PFSK-1 (cell line): ENCODE measurements around the gene HIVEP2.

ENCODE experiments used
- FOXP2 ChIP-seq: optimal IDR thresholded peaks from 2 replicates; pipeline ENCODE3; 2011; ENCODE audit warnings: borderline replicate concordance, control low read depth, inconsistent platforms; ENCODE audit not compliant: insufficient read depth; ENCODE audit errors: extremely low read length, extremely low read depth
- POLR2AphosphoS5 ChIP-seq: IDR thresholded peaks from 2 replicates; pipeline ENCODE4 v1.6.1; 2012; ENCODE audit warnings: low read depth, mild to moderate bottlenecking, control low read depth, low read length, moderate library complexity
- REST ChIP-seq, 2 experiments: IDR thresholded peaks; 2 replicates each; pipeline versions ENCODE4 v1.6.1 to v1.8.0; 2011 to 2012; ENCODE audit warnings: low read depth in 2 of 2, low read length in 2 of 2, control low read depth in 1 of 2, inconsistent platforms in 1 of 2, mild to moderate bottlenecking in 1 of 2, moderate library complexity in 1 of 2; ENCODE audit not compliant: insufficient read depth in 1 of 2
- SIN3A ChIP-seq: IDR thresholded peaks from 2 replicates; pipeline ENCODE4 v1.6.1; 2012; ENCODE audit warnings: mild to moderate bottlenecking, low read length, moderate library complexity, borderline replicate concordance; ENCODE audit not compliant: insufficient read depth
- TAF1 ChIP-seq: IDR thresholded peaks from 2 replicates; pipeline ENCODE4 v1.6.1; 2012; ENCODE audit warnings: low read length, control low read depth, borderline replicate concordance; ENCODE audit not compliant: insufficient read depth

HIVEP2 gene

GRCh38 chr6:142945446-142946180 lies 637 bp upstream of the HIVEP2 start:
- TF ChIP-seq SIN3A (no peak), TAF1 (no peak), FOXP2 (no peak), REST (IDR thresholded peaks at IDR 0.05; ENCODE audit: insufficient read depth in 1 of 2, low read depth in 2 of 2, low read length in 2 of 2) (no peak), POLR2AphosphoS5 (no peak)

- TF ChIP-seq REST (IDR thresholded peaks at IDR 0.05; ENCODE audit: insufficient read depth in 1 of 2, low read depth in 2 of 2, low read length in 2 of 2) (no peak), SIN3A (no peak), TAF1 (no peak), FOXP2 (no peak), POLR2AphosphoS5 (no peak)
Observed at GRCh38 chr6:142944124-142945048, 590 bp downstream of the HIVEP2 start.

GRCh38 chr6:142943711-142944123 lies 1.3 kb downstream of the HIVEP2 start:
- TF ChIP-seq TAF1 = no peak
- TF ChIP-seq SIN3A = no peak
- no peak for TF ChIP-seq REST (IDR thresholded peaks at IDR 0.05; ENCODE audit: insufficient read depth in 1 of 2, low read depth in 2 of 2, low read length in 2 of 2)
- no peak for TF ChIP-seq FOXP2
- TF ChIP-seq POLR2AphosphoS5 = no peak

- no peak for TF ChIP-seq SIN3A
- TF ChIP-seq POLR2AphosphoS5 = no peak
- TF ChIP-seq REST (IDR thresholded peaks at IDR 0.05; ENCODE audit: insufficient read depth in 1 of 2, low read depth in 2 of 2, low read length in 2 of 2) = no peak
- no peak for TF ChIP-seq TAF1
- no peak for TF ChIP-seq FOXP2
Observed at GRCh38 chr6:142942805-142943227, 2.2 kb downstream of the HIVEP2 start.
